AG04450 (cell line): ENCODE data around the gene SLC5A9. TPM values are rescaled to one million over a fixed set of nuclear protein-coding genes. Genes with fewer than 3 reads are reported as not detected.
"Not testable (repeated sequence)": the region's sequence is repeated elsewhere in the genome, so short reads cannot be mapped to it uniquely, and the experiment has no call there.

Experiments
- CTCF ChIA-PET: fragments of 300-600, 350-600 bp; formaldehyde crosslinking; extraction: SDS; loops from one replicate; lab custom pipeline; 2022; ENCODE audit warnings: antibody characterized with exemption, inconsistent platforms; lab: Charles Lee
- POLR2A ChIA-PET: fragments of 350-600 bp; formaldehyde crosslinking; extraction: SDS; loops from one replicate; lab custom pipeline; 2021; ENCODE audit warnings: antibody characterized with exemption, inconsistent platforms; lab: Yijun Ruan, JAX
- DNase-seq: peaks from one replicate; pipeline ENCODE4 v3.0.0-alpha.2; 2011; ENCODE audit warnings: low read depth, low spot score
- H3K27ac ChIP-seq: one replicate; pipeline ENCODE4 v1.5.1; 2012; ENCODE audit warnings: low read depth, low read length, control low read depth
- H3K27me3 ChIP-seq: one replicate; pipeline ENCODE4 v1.6.0; 2012; ENCODE audit warnings: low read length; ENCODE audit not compliant: control insufficient read depth, insufficient read depth
- H3K4me3 ChIP-seq: 2 replicates; pipeline ENCODE4 v1.5.1; 2011; ENCODE audit warnings: mild to moderate bottlenecking, low read depth, low read length, control low read depth
- H3K9me3 ChIP-seq: 2 replicates; pipeline ENCODE4 v1.5.1; 2012; ENCODE audit warnings: low read length; ENCODE audit not compliant: control insufficient read depth, insufficient read depth
- CTCF ChIP-seq: IDR thresholded peaks from 2 replicates; pipeline ENCODE4 v1.5.1; 2011; ENCODE audit warnings: low read depth, low read length, control low read depth, inconsistent platforms
- polyA plus RNA-seq: library from polyadenylated mRNA; depleted of rRNA; stranded (reverse); fragments of >200 nt; gene quantifications from 2 replicates; pipeline ENCODE4 v1.2.3, GENCODE V29; 2011

The SLC5A9 gene
- polyA plus RNA-seq, 1 experiment = not detected

DNA sequence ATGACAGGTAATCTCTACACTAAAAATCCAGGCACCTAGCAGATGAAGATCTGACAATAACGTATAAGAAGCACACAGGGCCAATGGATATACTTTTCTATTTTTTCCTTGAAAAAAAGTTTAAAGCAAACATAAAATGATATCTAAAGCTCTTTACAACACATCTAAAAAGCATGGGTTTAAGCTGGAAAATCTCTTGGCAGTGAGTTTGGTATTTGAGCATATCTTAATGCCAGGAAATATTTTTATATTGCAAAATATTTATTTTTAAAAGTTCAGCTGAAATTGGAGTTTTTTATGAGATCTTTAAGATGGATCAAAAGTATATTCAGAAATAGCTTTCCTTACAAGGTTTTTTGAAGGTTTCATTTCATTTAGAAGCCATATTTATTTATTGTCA lies 40.5 kb downstream of the SLC5A9 start:
- no peak for DNase-seq
- no peak overlapping the region for H3K27ac ChIP-seq
- peaks cover 5% of the 10 kb centered on the region; the same call in 1 of the 2 replicates for H3K9me3 ChIP-seq
- H3K27me3 ChIP-seq = no peaks in the 10 kb centered on the region
- ChIA-PET POLR2A (no interaction called here), CTCF (no interaction called here)
- TF ChIP-seq CTCF = no peak
- no peak overlapping the region for H3K4me3 ChIP-seq

GRCh38 chr1:48266576-48266975 lies 44.1 kb downstream of the SLC5A9 start:
- Histone ChIP-seq H3K9me3 (peaks cover 5% of the 10 kb centered on the region; the same call in 1 of the 2 replicates), H3K27ac (no peak overlapping the region), H3K4me3 (no peak overlapping the region), H3K27me3 (no peaks in the 10 kb centered on the region)
- ChIA-PET CTCF (interaction anchor here (0.7 kb wide), 1 partner anchor 231 kb away, joined by 3 read pairs; no protein-coding TSS in a partner anchor), POLR2A (no interaction called here)
- no peak for DNase-seq
- no peak for TF ChIP-seq CTCF

- H3K4me3 ChIP-seq = not testable (repeated sequence)
Measured at GRCh38 chr1:48277437-48277836, 54.9 kb downstream of the SLC5A9 start.

DNA sequence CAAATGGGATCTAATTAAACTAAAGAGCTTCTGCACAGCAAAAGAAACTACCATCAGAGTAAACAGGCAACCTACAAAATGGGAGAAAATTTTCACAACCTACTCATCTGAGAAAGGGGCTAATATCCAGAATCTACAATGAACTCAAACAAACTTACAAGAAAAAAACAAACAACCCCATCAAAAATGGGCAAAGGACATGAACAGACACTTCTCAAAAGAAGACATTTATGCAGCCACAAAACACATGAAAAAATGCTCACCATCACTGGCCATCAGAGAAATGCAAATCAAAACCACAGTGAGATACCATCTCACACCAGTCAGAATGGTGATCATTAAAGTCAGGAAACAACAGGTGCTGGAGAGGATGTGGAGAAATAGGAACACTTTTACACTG lies 59.8 kb downstream of the SLC5A9 start:
- H3K9me3 ChIP-seq, CTCF ChIA-PET, H3K4me3 ChIP-seq, DNase-seq, POLR2A ChIA-PET, H3K27me3 ChIP-seq, H3K27ac ChIP-seq: not testable (repeated sequence)

More at GRCh38 chr1:48277437-48277836, 54.9 kb downstream of the SLC5A9 start:
- DNase-seq, H3K9me3 ChIP-seq, H3K27ac ChIP-seq, POLR2A ChIA-PET, H3K27me3 ChIP-seq: not testable (repeated sequence)
- CTCF ChIA-PET = interaction anchor here (0.5 kb wide), 1 partner anchor 26 kb away, joined by 3 read pairs; no protein-coding TSS in a partner anchor

GRCh38 chr1:48284696-48285420 lies 62.3 kb downstream of the SLC5A9 start:
- H3K27me3 ChIP-seq, H3K4me3 ChIP-seq, DNase-seq, H3K27ac ChIP-seq, POLR2A ChIA-PET, CTCF ChIA-PET, H3K9me3 ChIP-seq: not testable (repeated sequence)

GRCh38 chr1:48285525-48285924 lies 63.0 kb downstream of the SLC5A9 start:
- Histone ChIP-seq H3K4me3 (no peak overlapping the region), H3K9me3 (no peaks in the 10 kb centered on the region), H3K27me3 (no peaks in the 10 kb centered on the region), H3K27ac (no peak overlapping the region)
- no peak for TF ChIP-seq CTCF
- DNase-seq = no peak
- CTCF ChIA-PET = no interaction called here
- POLR2A ChIA-PET = no interaction called here
